ENCODE measurements around the gene WFDC5. TPM values are rescaled to one million over a fixed set of nuclear protein-coding genes. Genes with fewer than 3 reads are reported as not detected.

WFDC5 gene
- total RNA-seq: not detected in 2 replicates

GRCh38 chr20:45114465-45115385, at the start of gene WFDC5:
Gene WFDC5, minus strand, starts transcription at chr20:45115174. Its CDS starts 91 bp downstream, at chr20:45115083.

GRCh38 chr20:45124365-45124764, 9.4 kb upstream of the WFDC5 start, which contains the start of gene WFDC12:
Gene WFDC12, minus strand, starts transcription at chr20:45124465. Its CDS starts 18 bp downstream, at chr20:45124447.

GRCh38 chr20:45100563-45101245, 14.3 kb downstream of the WFDC5 start, which contains the start of gene KCNS1:
Gene KCNS1, minus strand, starts transcription at chr20:45101127. Its CDS starts 1,891 bp downstream, at chr20:45099236.

Other genes with a start within 250 kb of the WFDC5 start
- gene YWHAB, start 229.5 kb downstream of the WFDC5 start, total RNA-seq: 89.1 and 103 TPM in 2 replicates
- gene PABPC1L, start 205.1 kb downstream of the WFDC5 start, total RNA-seq: 11.5 and 21.5 TPM in 2 replicates
- 41.5 and 72.5 TPM in 2 replicates for gene TOMM34, start 154.8 kb downstream of the WFDC5 start, total RNA-seq
- 55.5 and 74.1 TPM in 2 replicates for gene STK4, start 148.7 kb downstream of the WFDC5 start, total RNA-seq
- gene KCNS1, start 14.0 kb downstream of the WFDC5 start, total RNA-seq: 1.00 and 1.6 TPM in 2 replicates
- not detected in 2 replicates for gene WFDC12, start 9.3 kb upstream of the WFDC5 start, total RNA-seq
- not detected in 2 replicates for gene PI3, start 59.7 kb upstream of the WFDC5 start, total RNA-seq
- gene SEMG1, start 91.9 kb upstream of the WFDC5 start, total RNA-seq: not detected in 2 replicates
- not detected in 2 replicates for gene SEMG2, start 106.2 kb upstream of the WFDC5 start, total RNA-seq
- not detected in 2 replicates for gene SLPI, start 139.4 kb upstream of the WFDC5 start, total RNA-seq
- not detected in 2 replicates for gene RBPJL, start 191.7 kb upstream of the WFDC5 start, total RNA-seq
- 0.11 TPM in 1 of 2 replicates, not detected in the other for gene MATN4, start 193.1 kb upstream of the WFDC5 start, total RNA-seq
- 129 and 156 TPM in 2 replicates for gene SDC4, start 233.2 kb upstream of the WFDC5 start, total RNA-seq
- 18.5 and 19.4 TPM in 2 replicates for gene SYS1, start 248.0 kb upstream of the WFDC5 start, total RNA-seq

Measured in uterine smooth muscle cell (primary cell).